ENCODE measurements around the gene CEP131.

DNA sequence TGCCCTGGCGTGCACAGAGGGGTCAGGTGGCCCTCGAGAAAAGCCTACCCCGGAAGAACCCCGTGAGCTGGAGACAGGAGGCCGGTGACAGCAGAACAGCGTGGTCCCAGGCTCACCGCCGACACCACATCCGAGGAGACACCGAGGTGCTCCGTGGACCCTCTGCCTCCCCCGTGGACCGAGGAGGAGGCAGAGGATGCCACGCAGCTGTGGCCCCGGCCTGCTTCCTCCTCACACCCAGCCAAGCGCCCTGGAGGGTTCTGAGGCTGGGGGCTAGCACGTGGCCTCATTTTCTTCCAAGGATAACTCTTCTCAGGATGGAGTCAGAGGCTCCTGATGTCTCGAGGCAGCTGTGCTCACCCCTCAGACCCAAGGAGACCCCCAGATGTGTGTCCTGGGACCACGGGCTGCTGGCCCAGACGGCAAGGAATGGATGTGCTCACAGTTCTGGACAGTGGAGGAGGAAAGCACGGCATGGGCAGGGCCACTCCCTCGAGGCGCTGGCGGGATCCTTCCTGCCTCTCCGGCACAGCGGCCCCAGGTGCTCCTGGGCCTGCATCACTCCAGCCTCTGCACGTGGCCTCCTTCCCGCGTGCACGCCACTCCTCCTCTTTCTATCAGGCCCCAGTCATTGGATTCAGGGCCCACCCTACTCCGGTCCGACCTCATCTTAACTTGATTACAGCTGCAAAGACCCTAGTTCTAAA lies 61.9 kb downstream of the CEP131 start:
- TF ChIP-seq, protein P1, sequence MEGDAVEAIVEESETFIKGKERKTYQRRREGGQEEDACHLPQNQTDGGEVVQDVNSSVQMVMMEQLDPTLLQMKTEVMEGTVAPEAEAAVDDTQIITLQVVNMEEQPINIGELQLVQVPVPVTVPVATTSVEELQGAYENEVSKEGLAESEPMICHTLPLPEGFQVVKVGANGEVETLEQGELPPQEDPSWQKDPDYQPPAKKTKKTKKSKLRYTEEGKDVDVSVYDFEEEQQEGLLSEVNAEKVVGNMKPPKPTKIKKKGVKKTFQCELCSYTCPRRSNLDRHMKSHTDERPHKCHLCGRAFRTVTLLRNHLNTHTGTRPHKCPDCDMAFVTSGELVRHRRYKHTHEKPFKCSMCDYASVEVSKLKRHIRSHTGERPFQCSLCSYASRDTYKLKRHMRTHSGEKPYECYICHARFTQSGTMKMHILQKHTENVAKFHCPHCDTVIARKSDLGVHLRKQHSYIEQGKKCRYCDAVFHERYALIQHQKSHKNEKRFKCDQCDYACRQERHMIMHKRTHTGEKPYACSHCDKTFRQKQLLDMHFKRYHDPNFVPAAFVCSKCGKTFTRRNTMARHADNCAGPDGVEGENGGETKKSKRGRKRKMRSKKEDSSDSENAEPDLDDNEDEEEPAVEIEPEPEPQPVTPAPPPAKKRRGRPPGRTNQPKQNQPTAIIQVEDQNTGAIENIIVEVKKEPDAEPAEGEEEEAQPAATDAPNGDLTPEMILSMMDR (IDR thresholded peaks at IDR 0.05), result no peak
- TF ChIP-seq POLR2A (IDR thresholded peaks at IDR 0.05), result no peak
